HG02571 (cell line): Measurements from ENCODE around the gene NRBF2.
A peak's percentile ranks its signal among the peaks of the same experiment; 100 is the strongest.

Experiments
- ATAC-seq: cut with Tn5 transposase; IDR thresholded peaks from one replicate; pipeline ENCODE4 v1.9.1; 2021; ENCODE audit warnings: mild to moderate bottlenecking, moderate library complexity; ENCODE audit not compliant: unreplicated experiment

The NRBF2 gene

DNA sequence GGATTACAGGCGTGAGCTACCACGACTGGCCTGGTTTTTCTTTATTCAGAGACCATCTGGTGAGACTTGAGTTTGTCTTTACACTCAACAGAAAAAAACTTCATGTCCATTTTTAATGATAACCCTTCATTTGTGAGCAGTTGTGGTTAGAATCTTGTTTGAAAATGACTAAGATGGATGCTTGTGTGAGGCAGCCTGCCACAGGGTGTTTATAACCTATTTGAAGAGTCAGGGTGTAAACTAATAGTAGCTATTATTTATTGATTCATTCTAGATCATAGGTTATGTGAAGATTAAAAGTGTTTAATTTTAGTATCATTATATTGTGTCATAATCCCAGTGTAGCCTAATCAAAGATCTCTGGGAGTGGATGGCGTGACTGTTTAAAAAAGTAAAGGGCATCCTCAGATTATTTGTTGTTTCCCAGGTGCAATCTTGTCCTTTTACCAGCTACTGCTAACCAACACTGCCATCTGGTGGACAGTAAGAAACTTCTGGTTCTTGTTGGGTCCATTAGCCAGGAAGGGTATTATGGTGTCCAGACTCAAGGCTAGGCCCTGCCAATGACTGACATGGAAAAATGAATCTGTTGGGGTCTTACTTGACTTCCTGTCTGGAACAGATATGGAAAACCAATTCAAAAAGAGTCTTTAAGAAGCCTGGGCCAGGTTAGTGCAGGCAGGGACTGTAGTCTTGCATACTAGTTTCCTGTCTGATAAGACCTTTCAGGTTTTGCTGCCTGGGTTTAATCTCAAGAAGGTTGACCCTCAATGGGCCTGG is 24.9 kb downstream of the NRBF2 start:
- peak; percentile 66 for ATAC-seq

DNA sequence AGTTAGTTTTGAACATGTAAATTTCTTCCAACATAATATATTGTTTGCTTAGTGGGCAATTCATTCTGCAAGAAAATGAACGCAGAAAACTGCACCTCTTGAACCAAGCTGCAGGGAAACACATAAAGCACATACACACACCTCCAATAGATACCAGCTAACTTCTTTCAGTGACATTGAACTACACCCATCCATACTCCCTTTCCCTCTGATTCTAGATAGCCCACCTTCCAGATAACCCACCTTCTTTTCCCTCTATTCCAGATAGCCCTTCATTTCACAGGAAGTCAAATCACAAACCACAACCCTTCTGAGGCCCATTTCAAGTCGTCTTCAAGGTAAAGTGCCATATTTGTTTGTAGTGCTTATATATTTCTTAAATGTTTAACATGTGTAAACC is 28.5 kb downstream of the NRBF2 start:
- no peak for ATAC-seq

DNA sequence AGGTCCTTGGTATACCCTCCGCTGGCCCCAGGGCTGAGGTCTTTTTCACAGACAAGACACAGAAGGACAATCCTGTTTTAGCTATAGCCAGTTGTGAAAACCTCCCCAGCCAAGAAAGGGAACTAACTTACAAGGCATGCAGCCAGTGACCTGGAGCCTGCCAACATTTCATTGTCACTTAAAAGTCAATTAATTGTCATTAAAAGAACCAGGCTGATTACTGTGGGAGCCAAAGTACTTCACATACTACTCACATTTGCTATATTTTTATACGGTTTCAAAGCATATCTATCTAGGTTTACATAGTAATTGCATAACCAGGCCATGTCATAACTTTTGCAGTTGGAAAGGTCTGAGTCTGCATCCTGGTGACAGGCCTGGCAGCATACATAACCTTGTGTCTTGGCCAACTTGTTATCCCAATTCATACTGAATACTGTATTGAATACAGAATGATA is 31.1 kb downstream of the NRBF2 start:
- ATAC-seq, result no peak

DNA sequence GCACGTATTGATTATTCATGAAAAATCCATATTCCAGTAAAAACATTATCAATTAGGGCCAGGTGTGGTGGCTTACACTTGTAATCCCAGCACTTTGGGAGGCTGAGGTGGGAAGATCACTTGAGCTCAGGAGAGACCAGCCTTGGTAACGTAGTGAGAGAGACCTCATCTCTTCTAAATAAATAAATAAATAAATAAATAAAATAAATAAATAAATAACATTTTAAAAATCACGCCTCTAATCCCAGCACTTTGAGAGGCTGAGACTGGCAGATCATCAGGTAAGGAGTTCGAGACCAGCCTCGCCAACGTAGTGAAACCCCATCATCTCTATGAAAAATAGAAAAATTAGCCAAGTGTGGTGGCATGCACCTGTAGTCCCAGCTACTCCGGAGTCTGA is 32.1 kb downstream of the NRBF2 start:
- no peak for ATAC-seq

DNA sequence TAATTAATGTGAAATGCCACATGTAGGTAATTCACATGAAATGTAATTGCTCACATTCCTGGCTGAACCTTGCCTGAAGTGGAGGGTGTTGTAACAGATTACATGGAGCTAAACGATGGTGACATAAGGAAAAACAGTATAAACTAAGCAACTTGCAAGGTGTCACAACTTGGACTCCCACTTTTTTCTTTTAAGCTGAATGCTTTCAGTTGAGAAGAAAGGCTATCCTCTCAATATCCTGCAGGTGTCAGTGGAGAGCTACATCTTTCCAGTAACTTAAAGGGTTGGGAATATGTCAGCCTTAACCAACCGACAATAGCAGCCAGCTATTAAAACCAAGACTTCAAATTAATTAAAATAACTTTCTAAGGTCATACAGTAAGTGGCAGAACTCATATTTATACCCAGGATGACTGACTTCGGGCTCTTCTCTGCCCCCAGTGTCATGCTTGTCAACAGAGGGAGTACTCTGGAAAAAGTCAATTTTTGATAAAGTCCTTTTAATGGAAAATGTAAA is 33.7 kb downstream of the NRBF2 start:
- ATAC-seq, result no peak

DNA sequence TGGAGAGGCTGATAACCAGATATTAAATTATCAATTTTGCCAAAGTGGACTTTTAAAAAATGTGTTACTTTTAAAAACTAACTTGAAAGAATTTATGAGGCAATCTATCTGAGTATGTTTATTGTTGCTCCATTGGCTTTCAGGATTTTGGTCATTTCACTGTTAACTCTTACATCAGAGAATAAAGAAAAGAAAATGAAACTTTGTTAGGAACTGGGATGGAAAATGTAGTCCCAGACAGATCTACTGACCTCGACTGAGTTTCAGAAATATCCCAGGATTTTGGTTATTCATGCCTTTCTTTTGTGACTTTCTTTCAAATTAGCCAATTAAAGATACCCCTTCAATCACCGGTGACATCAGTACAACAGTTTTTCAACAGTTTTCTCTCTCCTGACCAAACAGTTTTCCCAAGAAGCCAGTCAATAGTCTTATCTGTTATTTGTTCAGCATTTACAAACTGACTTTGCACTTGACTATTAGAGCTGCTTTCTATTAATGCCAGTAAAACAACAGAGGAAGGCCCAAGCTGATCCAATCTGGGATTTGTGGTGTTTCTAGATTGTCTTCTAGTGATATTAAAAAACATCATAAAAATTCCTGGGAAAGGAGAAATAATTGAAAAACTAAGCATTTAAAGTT is 35.8 kb downstream of the NRBF2 start:
- no peak for ATAC-seq

DNA sequence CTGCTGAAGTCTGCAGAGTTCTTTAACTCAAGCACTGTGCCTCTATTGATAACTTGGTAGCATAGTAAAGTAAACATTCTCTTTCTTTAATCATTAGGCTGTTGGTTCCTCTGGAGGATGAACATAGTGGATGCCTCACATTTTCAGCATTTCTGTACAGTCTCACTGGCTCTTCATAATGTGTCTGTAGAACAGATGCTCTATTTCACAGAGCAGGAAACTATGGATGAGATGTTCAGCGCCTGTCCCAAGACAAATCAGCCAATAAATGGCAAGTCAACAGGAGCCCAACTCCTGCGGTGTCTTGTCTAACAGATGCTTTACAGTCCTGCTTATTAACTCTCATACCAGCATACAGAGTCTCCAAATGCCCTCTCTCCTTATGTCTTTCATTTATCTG is 36.5 kb downstream of the NRBF2 start:
- ATAC-seq, result no peak

DNA sequence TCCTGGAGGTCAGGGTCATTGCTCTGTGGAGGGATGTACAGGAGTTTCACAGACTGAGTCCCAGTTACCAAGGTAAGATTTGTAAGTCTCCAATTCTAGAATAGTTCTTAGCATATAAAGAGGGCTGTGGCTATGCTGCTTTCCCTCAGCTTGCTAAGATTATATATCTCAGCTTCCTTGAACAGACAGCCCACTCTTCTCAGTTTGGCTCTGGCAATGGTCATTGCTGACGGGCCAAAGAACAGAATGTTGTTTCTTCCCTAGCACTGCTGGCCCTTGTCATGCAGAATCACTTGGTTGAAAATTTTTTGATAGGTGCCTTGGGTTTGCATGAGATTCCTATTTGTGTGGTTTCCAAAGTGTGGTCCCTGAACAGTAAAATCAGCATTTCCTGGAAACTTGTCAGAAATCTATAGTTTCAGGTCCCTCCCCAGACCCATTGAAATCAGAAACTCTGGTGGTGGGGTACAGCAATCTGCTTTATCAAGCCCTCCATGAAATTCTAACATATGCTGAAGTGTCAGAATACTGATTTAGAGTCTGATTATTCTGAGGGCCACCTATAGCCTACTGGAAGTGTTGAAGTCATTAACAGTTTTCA is 38.2 kb downstream of the NRBF2 start:
- no peak for ATAC-seq

DNA sequence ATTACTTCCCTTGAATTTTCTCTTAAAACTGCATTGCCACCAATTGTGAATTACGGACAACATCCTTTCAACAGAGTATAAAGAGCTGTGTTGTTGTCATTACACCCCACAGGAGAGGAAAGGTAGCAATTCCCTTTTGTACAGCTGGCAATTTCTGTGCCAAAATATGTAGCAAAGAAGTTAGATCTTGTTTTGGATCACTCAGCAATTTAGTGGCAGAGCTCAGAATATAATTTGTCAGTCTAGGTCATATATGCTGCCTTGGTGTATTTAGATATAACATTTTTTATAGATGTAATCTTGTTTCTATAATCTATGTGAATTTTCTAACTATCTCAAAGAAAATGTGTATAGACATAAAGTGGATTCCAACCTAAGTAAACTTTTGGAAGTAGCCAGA is 38.8 kb downstream of the NRBF2 start:
- no peak for ATAC-seq

DNA sequence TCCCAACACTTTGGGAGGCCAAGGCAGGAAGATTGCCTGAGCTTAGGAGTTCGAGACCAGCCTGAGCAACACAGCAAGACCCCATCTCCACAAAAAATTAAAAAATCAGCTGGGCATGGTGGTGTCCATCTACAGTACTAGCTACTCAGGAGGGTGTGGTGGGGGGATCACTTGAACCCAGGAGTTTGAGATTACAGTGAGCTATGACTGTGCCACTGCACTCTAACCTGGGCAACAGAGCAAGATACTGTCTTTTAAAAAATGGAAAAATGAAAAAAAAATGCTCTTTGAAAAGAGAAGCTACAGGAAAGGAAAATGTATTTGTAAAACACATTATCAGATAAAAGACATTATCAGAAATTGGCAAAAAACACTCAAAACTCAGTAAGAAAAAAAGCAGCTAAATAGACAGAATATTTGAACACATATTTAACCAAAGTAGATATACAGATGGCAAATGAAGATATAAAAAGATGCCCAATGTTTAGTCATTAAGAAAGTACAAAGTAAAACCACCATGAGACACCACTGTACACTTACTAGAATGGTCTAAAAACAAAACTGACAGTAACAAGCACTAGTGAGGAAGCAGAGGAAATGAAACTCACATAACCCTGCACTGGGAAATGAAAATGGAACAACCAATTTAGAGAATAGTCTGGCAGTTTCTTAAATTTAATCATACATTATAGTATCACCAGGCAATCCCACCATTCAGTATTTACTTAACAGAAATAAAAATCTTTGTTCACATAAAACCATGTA is 40.5 kb downstream of the NRBF2 start:
- ATAC-seq, result peak; percentile 97

DNA sequence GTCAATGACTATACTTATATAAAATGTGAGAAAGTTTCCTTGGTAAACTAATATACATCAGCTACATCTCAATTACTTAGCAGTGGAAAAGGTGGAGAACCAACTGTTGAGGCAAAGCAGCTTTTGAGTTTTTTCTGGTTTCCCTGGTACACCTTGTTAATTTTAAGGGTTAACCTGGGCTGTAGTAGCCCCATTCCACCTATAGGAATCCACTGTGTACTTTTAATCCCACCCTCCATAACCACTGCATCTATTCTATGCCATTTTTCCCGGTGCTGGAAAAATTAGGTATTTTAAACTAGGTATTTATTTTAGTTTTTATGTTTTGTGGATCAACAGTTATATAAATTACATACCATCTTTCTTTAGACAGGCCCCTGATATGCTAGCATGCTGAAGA is 42.4 kb downstream of the NRBF2 start:
- ATAC-seq, result no peak

DNA sequence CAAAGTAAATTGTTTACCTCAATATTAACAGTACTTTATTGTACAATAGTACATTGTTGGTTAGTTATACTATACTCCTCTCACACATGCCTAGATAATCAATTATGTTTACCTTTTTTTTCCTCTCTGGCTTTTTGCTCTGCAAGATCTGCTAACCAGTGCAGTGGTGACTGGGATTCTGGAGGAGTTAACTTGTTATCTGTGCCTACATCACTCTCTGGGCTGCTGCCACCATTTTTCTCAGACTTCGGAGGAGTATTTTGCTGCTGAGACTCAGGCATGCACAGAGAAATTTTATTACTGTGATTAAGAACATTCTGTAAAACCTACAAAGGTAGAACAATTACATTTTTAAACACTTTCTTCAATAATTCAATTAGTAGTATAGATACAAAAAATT is 59.7 kb downstream of the NRBF2 start:
- no peak for ATAC-seq

DNA sequence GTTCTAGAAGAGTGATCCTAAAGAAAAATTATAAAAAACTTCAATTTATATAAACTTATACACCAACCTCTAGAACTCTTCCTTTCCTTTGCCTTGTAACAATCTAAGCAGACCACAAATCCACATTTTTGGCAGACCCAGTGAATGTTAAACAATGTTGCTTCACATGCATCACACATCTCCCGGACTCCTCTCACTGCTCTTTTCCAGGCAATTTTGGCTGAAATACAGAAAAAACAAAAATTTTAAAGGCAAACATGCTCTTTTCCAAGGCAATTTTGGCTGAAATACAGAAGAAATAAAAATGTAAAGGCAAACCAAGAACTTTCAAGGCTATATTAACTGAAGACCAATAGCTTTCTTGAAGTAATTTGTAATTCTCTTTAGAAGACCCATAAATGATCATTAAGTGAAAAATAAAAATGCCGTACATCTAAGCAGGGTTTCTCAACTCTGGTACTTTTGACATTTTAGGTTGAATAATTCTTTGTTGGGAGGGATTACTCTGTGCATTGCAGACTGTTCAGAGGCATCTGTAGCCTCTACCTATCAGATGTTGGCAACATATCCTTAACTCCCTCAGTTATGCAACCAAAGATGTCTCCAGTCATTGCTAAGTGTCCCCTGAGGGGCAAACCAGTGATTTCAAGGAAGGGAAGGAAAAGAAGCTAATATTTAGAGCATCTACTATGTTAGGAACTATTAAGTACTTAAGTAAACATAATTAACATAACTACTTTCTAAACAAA is 64.4 kb downstream of the NRBF2 start:
- ATAC-seq, result no peak

DNA sequence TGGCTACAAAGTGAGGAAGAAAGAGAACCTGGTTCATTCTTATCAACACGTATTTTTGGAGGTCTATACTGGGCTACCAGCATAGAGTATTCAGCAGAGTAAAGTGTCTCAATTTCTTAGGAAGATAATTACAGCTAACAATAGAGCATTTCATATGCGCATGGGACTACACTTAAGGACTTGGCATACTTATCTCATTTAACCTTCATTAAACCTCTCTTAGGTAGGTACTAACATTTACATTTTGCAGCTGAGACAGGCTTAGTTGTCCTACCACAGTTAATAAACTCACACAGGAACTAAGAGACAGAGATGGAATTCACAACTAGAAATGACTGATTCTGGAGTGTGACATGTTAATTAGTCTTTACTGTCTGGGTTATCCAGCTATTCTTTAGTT is 66.6 kb downstream of the NRBF2 start:
- no peak for ATAC-seq

DNA sequence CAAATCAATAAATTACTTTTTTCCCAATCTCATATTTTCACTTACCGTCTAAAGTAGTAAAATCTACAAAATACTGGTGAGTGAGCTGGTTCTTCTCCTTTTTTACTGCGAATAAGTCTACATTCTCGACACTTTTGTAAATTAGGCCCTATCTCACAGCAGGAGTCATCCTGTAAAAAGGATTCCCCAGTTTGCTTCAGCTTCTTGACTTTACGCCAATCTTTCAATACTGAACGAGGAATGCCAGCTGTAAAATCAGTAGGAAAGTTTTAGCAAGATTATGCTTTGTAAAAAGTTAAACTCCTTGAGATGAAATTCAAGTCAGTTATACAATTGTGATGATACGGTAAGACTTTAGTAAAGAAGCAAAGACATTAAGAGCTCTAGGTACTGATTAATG is 67.3 kb downstream of the NRBF2 start:
- no peak for ATAC-seq

DNA sequence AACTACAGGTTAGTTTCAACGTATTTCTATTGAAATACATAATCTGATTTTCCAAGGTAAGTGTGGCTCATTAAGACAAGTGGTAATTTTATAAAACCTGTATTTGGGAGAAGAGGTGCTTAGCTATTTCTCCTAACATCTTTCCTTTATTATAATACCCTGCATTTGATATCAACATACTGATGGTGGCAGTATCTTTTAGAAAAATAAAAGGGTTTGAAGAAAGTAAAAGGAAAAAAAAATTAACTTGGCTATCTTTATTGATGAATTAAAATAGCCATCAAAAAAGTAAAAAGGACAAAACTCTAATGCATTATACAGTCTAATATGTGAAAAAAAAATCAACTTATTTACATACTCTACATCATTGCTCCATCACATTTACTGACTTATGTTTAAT is 68.0 kb downstream of the NRBF2 start:
- ATAC-seq, result no peak
